ENCODE measurements around the gene APOM. TPM values are rescaled to one million over a fixed set of nuclear protein-coding genes. Genes with fewer than 3 reads are reported as not detected.

Gene APOM
- total and polyA plus RNA-seq, 4 donors, result 89.8 to 587 (median 173) TPM

- H3K36me3 ChIP-seq (ENCODE audit: control insufficient read depth in 4 of 4, insufficient read depth in 3 of 4, low read depth in 1 of 4, low read length in 3 of 4), result peaks cover 36 to 79% (median 69%) of the 10 kb centered on the region in 4 donors
- 95% methylated on average over 10 of the region's 10 CpGs for WGBS
- H3K4me1 ChIP-seq (ENCODE audit: control insufficient read depth in 4 of 4, insufficient read depth in 4 of 4, low read length in 3 of 4), result peaks cover 2 to 4% (median 4%) of the 10 kb centered on the region in 4 donors
- H3K9me3 ChIP-seq (ENCODE audit: control insufficient read depth in 4 of 4, low read length in 3 of 4), result no peaks in the 10 kb centered on the region
- no peak overlapping the region for H3K27ac ChIP-seq (ENCODE audit: low read depth in 1 of 2, low read length in 2 of 2)
- no peaks in the 10 kb centered on the region for H3K27me3 ChIP-seq (ENCODE audit: control insufficient read depth in 4 of 4, insufficient read depth in 4 of 4, low read length in 3 of 4)
- H3K4me3 ChIP-seq (ENCODE audit: low read depth in 1 of 3, low read length in 3 of 3), result no peak overlapping the region
- H3K9ac ChIP-seq (ENCODE audit: low read depth in 1 of 2, low read length in 2 of 2), result no peak overlapping the region
- no peak for TF ChIP-seq FOXA2 (IDR thresholded peaks at IDR 0.05)
- TF ChIP-seq SP1 (IDR thresholded peaks at IDR 0.05), result no peak
- TF ChIP-seq EGR1 (IDR thresholded peaks at IDR 0.05; ENCODE audit: low read depth in 2 of 2), result no peak
- TF ChIP-seq ATF3 (IDR thresholded peaks at IDR 0.05), result no peak
- no peak for TF ChIP-seq RAD21 (IDR thresholded peaks at IDR 0.05)
- TF ChIP-seq YY1 (IDR thresholded peaks at IDR 0.05), result no peak
- TF ChIP-seq MAX (IDR thresholded peaks at IDR 0.05), result no peak
- no peak for TF ChIP-seq NR2F2 (IDR thresholded peaks at IDR 0.05)
- no peak for TF ChIP-seq FOXA1 (IDR thresholded peaks at IDR 0.05)
- TF ChIP-seq TAF1 (conservative IDR thresholded peaks at IDR 0.05), result no peak
- no peak for TF ChIP-seq RXRA (IDR thresholded peaks at IDR 0.05)
- no peak for TF ChIP-seq ZBTB33 (IDR thresholded peaks at IDR 0.05)
- TF ChIP-seq JUND (IDR thresholded peaks at IDR 0.05), result no peak
- TF ChIP-seq CTCF (IDR thresholded peaks at IDR 0.05; ENCODE audit: low read depth, low read length, missing input control), result no peak
- TF ChIP-seq HNF4A (conservative IDR thresholded peaks at IDR 0.05), result no peak
- no peak for TF ChIP-seq GABPA (IDR thresholded peaks at IDR 0.05 in 1 of 2, conservative IDR thresholded peaks at IDR 0.05 in 1 of 2)
- no peak for TF ChIP-seq REST (IDR thresholded peaks at IDR 0.05)
- DNase-seq (ENCODE audit: low spot score), result no peak
Measured at GRCh38 chr6:31626952-31627351, 28.7 kb upstream of the APOM start.

Measured in liver (tissue), 9 donors.